Muscle of arm (tissue), 14 donors: ENCODE data around the gene TNFSF11. TPM values are rescaled to one million over a fixed set of nuclear protein-coding genes. Genes with fewer than 3 reads are reported as not detected.

Experiments used
- DNase-seq: peaks from one replicate; pipeline ENCODE4 v3.0.0-alpha.2; 2013
- long read RNA-seq, 11 donors: transcript quantifications; one replicate each; lab custom pipeline, GENCODE V29; 2026
- polyA plus RNA-seq, 12 donors: library from polyadenylated mRNA; unstranded; fragments of 120-200 nt; gene quantifications; one replicate each; pipeline ENCODE4 v1.2.1, GENCODE V29; 2013; ENCODE audit not compliant: insufficient read length in 12 of 12

TNFSF11 gene, protein sequence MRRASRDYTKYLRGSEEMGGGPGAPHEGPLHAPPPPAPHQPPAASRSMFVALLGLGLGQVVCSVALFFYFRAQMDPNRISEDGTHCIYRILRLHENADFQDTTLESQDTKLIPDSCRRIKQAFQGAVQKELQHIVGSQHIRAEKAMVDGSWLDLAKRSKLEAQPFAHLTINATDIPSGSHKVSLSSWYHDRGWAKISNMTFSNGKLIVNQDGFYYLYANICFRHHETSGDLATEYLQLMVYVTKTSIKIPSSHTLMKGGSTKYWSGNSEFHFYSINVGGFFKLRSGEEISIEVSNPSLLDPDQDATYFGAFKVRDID
- polyA plus RNA-seq = 1 to 10 TPM in 3 of 12 donors, under 1 TPM in 2, not detected in 7; 0.10 to 6.2 (median 1.2) TPM
- long read RNA-seq, donor 1, partial matches to known transcripts = 0 of 1 reads
- long read RNA-seq, donor 1, other reads (novel, unspliced or antisense) = 0 of 1 reads
- long read RNA-seq, donor 2 = 0 reads
- long read RNA-seq, donor 3, partial matches to known transcripts = 0 of 1 reads
- long read RNA-seq, donor 3, other reads (novel, unspliced or antisense) = 0 of 1 reads
- long read RNA-seq, donor 4 = 0 reads
- long read RNA-seq, donor 5 = 0 reads
- long read RNA-seq, donor 6 = 0 reads
- long read RNA-seq, donor 7 = 0 reads
- long read RNA-seq, donor 8 = 0 reads
- long read RNA-seq, donor 9 = 0 reads
- long read RNA-seq, donor 10 = 0 reads
- long read RNA-seq, donor 11 = 0 reads

DNA sequence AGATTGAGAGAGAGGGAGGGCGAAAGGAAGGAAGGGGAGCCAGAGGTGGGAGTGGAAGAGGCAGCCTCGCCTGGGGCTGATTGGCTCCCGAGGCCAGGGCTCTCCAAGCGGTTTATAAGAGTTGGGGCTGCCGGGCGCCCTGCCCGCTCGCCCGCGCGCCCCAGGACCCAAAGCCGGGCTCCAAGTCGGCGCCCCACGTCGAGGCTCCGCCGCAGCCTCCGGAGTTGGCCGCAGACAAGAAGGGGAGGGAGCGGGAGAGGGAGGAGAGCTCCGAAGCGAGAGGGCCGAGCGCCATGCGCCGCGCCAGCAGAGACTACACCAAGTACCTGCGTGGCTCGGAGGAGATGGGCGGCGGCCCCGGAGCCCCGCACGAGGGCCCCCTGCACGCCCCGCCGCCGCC, at the start of gene TNFSF11:
Gene TNFSF11 (plus strand): TSS at position 142 of the 400 bp plus-strand sequence. CDS start 152 bp downstream, at position 294.
- no peak for DNase-seq

DNA sequence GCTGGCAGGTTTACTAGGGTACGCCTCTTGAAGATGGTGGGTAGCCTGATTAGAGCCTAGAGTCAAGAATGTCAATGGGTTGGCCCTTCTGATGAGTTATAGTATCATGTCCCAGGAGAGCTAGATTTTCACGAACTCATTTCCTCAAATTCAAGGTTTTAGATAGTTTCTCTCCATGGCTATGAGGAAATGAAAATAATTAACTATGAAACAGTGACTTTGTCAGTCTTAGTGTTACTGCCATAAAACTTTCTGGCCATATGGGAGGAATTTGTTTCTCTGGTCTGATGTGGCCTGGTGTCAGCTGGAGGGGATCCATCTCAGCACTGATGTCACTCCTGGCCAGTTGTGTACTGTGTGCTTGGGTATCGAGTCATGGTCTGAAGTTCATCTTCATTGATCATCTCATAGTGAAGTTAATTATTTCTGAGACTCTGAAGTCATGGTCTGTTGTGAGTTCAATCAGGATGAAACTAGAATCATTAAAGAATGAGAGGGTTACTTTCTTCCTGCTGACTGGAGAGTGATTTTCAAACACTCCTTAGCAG, 49.4 kb upstream of the TNFSF11 start:
- no peak for DNase-seq

GRCh38 chr13:42525035-42525504, 48.9 kb upstream of the TNFSF11 start:
- DNase-seq = no peak

DNA sequence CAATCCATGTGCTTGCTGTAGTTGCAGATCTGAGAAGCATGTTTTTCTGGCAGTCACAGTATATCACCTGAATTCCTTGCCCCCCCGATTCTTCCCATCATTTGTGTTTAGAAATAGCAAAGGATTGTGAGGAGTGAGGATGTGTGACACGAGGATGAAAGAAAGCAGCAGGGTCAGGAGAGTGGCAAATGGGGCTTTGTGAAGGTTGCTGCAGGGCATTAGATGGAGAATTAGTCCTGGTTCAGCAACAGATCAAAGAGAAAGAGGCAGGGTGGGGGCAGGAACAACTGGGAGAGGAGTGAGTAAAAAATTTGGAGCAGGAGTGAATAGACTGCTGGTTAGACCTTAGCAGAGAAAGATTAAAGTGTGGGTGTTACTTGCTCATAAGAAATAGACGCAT, 47.7 kb upstream of the TNFSF11 start:
- DNase-seq = no peak

- no peak for DNase-seq
Measured at GRCh38 chr13:42526804-42527203, 47.1 kb upstream of the TNFSF11 start.

DNA sequence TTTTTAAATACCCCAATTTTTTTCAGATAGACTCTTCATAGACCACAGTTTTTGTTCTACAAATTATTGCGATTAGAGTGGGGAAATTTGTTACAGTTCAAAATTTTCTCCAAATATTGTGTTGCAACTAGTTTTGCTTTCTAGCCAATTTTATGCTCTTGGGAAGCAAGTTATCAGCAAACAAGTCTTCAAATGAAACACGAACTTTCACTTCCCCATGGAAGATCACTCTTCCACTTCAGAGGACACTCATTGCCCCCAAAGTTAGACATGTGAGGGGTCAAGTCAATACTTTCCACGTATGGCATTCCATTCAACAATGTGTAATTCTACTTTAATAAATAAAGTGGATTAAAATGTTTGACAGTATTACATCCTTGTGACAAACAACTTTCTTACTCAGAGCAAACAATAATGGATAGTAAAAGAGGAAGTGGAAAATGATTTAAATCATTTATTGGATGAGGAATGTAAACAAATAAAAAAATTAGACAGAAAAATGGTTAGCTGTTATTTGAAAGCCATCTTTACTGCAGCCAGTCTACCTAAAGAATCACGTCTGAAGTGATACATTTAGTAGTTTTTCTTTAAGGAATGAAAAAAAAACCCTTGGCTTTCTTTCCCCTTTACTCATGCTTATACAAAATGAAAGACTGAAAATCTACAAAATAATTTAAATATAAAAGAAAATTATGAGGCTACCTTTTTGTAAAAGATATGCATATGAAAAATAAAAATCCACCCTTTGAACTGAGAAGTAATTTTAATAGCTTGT, 41.2 kb upstream of the TNFSF11 start:
- no peak for DNase-seq

- no peak for DNase-seq
Measured at GRCh38 chr13:42533336-42533591, 40.7 kb upstream of the TNFSF11 start.

- DNase-seq = no peak
Measured at GRCh38 chr13:42534785-42535184, 39.2 kb upstream of the TNFSF11 start.

GRCh38 chr13:42538996-42539395, 35.0 kb upstream of the TNFSF11 start:
- DNase-seq = no peak

GRCh38 chr13:42539670-42540069, 34.3 kb upstream of the TNFSF11 start:
- no peak for DNase-seq

DNA sequence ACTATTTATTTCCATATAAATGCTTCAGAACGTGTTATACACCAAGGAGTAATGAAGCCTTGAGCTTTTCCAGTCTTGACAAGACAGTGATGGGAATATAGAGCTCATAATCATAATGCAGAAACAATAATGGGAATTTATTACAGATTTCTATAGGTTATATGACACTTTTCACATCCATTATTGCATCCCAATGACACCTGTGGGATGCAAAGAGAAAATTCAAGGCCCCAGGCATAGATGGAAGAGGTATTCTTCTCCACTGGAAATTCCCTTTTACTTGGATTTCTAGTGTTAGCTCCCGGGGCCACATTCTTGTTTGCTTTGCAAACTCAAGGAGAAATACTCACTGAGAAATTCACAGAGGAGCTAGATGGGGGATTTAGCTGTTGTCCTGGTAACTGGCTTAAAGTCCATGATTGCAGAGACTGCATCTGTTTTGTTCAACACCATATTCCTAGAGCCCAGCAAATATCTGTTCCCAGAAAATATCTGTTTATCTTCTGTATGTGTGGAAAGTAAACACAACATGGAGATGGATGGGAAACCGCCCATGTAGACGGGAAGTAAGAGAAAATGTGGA, 30.6 kb upstream of the TNFSF11 start:
- no peak for DNase-seq

DNA sequence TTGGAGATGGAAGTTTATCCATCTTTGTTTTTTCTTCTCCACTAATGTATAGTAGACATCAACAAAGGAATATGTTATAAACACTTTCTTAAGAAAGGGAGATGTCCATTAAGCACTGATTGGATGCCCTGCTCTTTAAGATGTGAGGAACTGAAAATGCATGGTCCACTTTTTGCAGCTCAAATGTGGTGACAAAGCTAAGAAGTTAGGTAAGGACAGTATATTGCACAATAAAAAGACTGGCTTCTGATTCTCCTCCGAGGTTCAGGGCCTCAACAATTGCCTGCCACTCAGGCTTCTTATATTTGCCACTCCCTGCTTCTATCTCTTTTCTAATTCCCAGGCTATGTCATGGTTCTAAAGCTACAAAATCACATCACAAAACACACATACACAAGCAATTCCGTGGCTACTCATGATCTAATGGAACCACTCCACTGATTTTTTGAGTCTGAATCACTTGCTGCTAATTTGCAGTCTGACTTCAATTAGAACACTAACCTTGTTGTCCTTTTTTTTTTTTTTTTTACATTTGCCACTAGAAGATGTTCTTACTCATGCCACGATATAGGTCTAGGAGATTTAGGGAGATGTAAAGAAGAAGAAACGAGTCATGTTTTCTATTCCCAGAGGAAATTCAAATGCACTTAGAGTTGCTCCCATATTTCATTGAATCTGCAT, 29.6 kb upstream of the TNFSF11 start:
- no peak for DNase-seq

DNA sequence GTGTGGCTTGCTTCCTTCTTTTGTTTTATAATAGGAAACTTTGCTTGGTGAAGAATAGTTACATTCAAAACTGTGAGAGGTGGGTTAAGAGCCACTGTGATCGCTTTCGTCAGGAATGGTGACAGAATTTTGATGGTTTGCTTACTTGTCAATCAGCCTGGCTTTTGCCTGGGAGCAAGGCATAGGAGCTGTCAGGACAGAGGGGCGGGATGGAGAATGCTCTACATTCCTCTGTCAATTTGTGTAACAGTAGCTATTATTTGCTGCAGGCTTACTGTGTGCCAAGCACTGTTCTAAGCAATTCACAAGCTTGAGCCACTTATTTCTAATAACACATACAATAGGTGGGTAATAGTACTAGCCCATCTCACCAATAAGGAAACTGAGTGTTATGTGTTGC, 28.1 kb upstream of the TNFSF11 start:
- DNase-seq = no peak

GRCh38 chr13:42547612-42548011, 26.3 kb upstream of the TNFSF11 start:
- no peak for DNase-seq

- DNase-seq = no peak
Measured at GRCh38 chr13:42548731-42549551, 25.0 kb upstream of the TNFSF11 start.

DNA sequence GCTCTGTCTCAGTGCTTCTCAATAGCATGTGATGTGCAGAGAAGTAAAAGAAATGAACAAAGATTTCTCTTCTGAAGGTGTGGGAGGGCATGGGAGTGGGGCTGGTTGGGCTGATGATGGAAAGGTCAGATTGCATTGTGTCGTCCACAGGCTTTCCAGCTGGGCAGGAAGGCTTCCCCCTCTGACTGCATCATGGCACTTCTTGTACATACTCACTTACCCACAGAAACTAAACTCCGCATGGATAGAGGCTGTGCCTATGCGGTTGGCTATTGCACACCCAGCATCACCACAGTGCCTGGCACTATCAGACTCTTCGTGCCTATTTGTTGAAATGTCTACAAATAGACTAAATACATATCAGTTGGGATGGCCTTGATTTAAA, 24.4 kb upstream of the TNFSF11 start:
- no peak for DNase-seq

- DNase-seq = no peak
Measured at GRCh38 chr13:42551611-42552010, 22.3 kb upstream of the TNFSF11 start.

GRCh38 chr13:42553098-42554046, 20.6 kb upstream of the TNFSF11 start:
- no peak for DNase-seq

DNA sequence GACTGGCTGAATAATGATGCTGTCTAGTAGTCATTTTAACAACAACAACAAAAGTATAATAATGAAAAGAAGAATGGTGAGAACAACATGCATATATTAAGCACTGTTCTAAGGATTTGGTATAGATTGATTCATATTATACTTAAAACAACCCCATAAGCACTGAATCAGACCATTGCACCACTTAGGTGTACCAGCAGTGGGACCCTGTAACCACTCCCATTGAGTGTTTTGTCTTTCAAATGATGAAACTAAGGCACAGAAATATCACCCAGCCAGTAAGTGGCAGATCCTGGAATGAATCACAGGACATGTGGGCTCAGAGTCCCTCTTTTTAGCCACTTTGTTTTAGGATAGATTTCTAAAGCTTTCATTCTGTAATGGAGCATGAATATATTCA, 14.9 kb upstream of the TNFSF11 start:
- no peak for DNase-seq
